Sigmoid colon (tissue), 7 donors: ENCODE results near the gene ZNF19. TPM values are rescaled to one million over a fixed set of nuclear protein-coding genes. Genes with fewer than 3 reads are reported as not detected.

Experiments used
- DNase-seq: peaks from one replicate; pipeline ENCODE4 v3.0.0-alpha.2; 2019
- H3K27ac ChIP-seq, 4 donors: fragments of 200-600 bp; sonication (generic); one replicate each; pipeline ENCODE4 v1.5.1; 2016 to 2019; ENCODE audit warnings: mild to moderate bottlenecking in 1 of 4
- H3K27me3 ChIP-seq, 3 donors: fragments of 200-600 bp; sonication (generic); one replicate each; pipeline ENCODE4 v1.5.1; 2019; ENCODE audit warnings: mild to moderate bottlenecking in 1 of 3
- H3K36me3 ChIP-seq, 4 donors: fragments of 200-600 bp; sonication (generic); one replicate each; pipeline ENCODE4 v1.5.1; 2016 to 2019
- H3K4me1 ChIP-seq, 4 donors: fragments of 200-600 bp; sonication (generic); one replicate each; pipeline ENCODE4 v1.5.1; 2017 to 2019
- H3K4me3 ChIP-seq, 4 donors: fragments of 200-600 bp; sonication (generic); one replicate each; pipeline ENCODE4 v1.5.1; 2017 to 2019; ENCODE audit warnings: mild to moderate bottlenecking in 2 of 4, moderate library complexity in 1 of 4
- H3K9me3 ChIP-seq, 4 donors: fragments of 200-600 bp in 3 of 4; sonication (generic) in 3 of 4; one replicate each; pipeline versions ENCODE4 v1.5.1 to v1.6.1; 2013 to 2019
- EP300 ChIP-seq, 4 donors: sonication (generic); formaldehyde crosslinking; IDR thresholded peaks; one replicate each; pipeline ENCODE4 v1.6.1; 2017; ENCODE audit warnings: antibody characterized with exemption in 4 of 4
- POLR2A ChIP-seq, 2 donors: fragments of 450-650 bp; IDR thresholded peaks; one replicate each; pipeline ENCODE4 v1.6.1; 2016; ENCODE audit warnings: antibody characterized with exemption in 2 of 2, mild to moderate bottlenecking in 2 of 2, moderate library complexity in 2 of 2
- POLR2AphosphoS5 ChIP-seq, 4 donors: sonication (generic); formaldehyde crosslinking; IDR thresholded peaks; one replicate each; pipeline ENCODE4 v1.6.1; 2017; ENCODE audit warnings: antibody characterized with exemption in 4 of 4
- WGBS, 2 donors: extraction: QIAGEN DNeasy Blood & Tissue Kit; methylation state at CpG; one replicate each; pipeline ENCODE4 v1.1.7; 2013; 5-methylcytosine and 5-hydroxymethylcytosine counted together
- intact Hi-C: fragments of 100-400 bp; cut with DNase I; formaldehyde crosslinking; loops from one replicate; pipeline ENCODE4 v1.15.1; 2023
- polyA plus RNA-seq, 3 donors: library from polyadenylated mRNA; stranded (reverse); fragments of 200-250 nt; gene quantifications; one replicate each; pipeline ENCODE4 v1.2.3, GENCODE V29; 2013
- total RNA-seq, 4 donors: library from RNA; depleted of rRNA; stranded (reverse); fragments of >200 nt; gene quantifications; one replicate each; pipeline ENCODE4 v1.1.0, GENCODE V29; 2016
- TF ChIP-seq, protein P1 (sequence below), 4 experiments: fragments of 450-650 bp in 3 of 4; fragments of 200-600 bp in 1 of 4; IDR thresholded peaks; one replicate each; pipeline ENCODE4 v1.5.1; 2016 to 2019; ENCODE audit warnings: antibody characterized with exemption in 4 of 4, mild to moderate bottlenecking in 3 of 4, moderate library complexity in 2 of 4
- donor health status: healthy with polysubstance abuse.
- donor health status: Bipolar disorder and iron deficiency.
- donor health status: healthy.

The ZNF19 gene
- total and polyA plus RNA-seq, 7 donors, result 2.3 to 7.4 (median 5.2) TPM

DNA sequence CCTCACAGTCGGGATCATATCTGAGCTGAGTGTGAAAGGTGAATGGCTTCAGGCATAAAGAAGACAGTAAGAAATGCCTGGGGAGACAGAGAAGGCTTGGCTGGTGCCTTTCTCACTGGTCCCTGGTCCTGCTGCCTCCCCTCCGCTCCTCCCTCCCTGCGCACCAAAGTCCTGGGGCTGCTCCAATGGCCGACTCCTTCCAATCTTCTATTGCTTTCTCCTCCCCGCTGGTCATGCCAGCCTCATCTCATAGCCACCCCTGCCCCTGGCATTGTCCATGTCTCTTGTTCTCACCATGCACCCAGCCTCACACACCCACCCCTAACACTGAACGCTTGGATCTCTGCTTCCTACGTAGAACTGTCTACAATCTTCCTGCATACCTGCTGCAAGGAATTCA, 65.3 kb downstream of the ZNF19 start:
- H3K4me1 ChIP-seq, result no peaks in the 10 kb centered on the region
- no peaks in the 10 kb centered on the region for H3K36me3 ChIP-seq
- no peak for DNase-seq
- H3K9me3 ChIP-seq, result no peaks in the 10 kb centered on the region
- TF ChIP-seq POLR2A (IDR thresholded peaks at IDR 0.05) (no peak), EP300 (IDR thresholded peaks at IDR 0.05) (no peak), POLR2AphosphoS5 (IDR thresholded peaks at IDR 0.05) (no peak)
- TF ChIP-seq, protein P1, sequence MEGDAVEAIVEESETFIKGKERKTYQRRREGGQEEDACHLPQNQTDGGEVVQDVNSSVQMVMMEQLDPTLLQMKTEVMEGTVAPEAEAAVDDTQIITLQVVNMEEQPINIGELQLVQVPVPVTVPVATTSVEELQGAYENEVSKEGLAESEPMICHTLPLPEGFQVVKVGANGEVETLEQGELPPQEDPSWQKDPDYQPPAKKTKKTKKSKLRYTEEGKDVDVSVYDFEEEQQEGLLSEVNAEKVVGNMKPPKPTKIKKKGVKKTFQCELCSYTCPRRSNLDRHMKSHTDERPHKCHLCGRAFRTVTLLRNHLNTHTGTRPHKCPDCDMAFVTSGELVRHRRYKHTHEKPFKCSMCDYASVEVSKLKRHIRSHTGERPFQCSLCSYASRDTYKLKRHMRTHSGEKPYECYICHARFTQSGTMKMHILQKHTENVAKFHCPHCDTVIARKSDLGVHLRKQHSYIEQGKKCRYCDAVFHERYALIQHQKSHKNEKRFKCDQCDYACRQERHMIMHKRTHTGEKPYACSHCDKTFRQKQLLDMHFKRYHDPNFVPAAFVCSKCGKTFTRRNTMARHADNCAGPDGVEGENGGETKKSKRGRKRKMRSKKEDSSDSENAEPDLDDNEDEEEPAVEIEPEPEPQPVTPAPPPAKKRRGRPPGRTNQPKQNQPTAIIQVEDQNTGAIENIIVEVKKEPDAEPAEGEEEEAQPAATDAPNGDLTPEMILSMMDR (IDR thresholded peaks at IDR 0.05), result no peak
- no peak overlapping the region for H3K27ac ChIP-seq
- H3K4me3 ChIP-seq, result no peak overlapping the region
- WGBS, 2 donors, result 76 to 87% methylated on average over 7 of the region's 7 CpGs
- intact Hi-C loops, result no loop called here
- H3K27me3 ChIP-seq, result peaks cover 0 to 42% (median 20%) of the 10 kb centered on the region in 3 donors

Other genes starting within 250 kb of the ZNF19 start
- gene CMTR2, start 199.9 kb downstream of the ZNF19 start, total RNA-seq, result 10 to 100 TPM; 15.5 to 25.7 (median 20.4) TPM
- gene CMTR2, start 199.9 kb downstream of the ZNF19 start, polyA plus RNA-seq, result 1 to 10 TPM; 4.8 to 9.7 (median 7.9) TPM
- gene CALB2, start 130.6 kb downstream of the ZNF19 start, total RNA-seq, result 1 to 10 TPM; 3.3 to 8.2 (median 5.2) TPM
- gene CALB2, start 130.6 kb downstream of the ZNF19 start, polyA plus RNA-seq, result 1 to 10 TPM in 2 of 3 donors, not detected in 1; 1.2 to 5.2 TPM
- not detected for gene TLE7, start 47.3 kb downstream of the ZNF19 start, total RNA-seq
- not detected for gene TLE7, start 47.3 kb downstream of the ZNF19 start, polyA plus RNA-seq
- gene ZNF23, start 27.1 kb downstream of the ZNF19 start, total RNA-seq, result 10 to 100 TPM in 1 of 4 donors, 1 to 10 TPM in 3; 3.9 to 11.6 (median 7.5) TPM
- gene ZNF23, start 27.1 kb downstream of the ZNF19 start, polyA plus RNA-seq, result 1 to 10 TPM; 3.0 to 5.4 (median 5.3) TPM
- gene CHST4, start 37.1 kb upstream of the ZNF19 start, total RNA-seq, result not detected
- under 1 TPM in 1 of 3 donors, not detected in 2; 0.07 TPM for gene CHST4, start 37.1 kb upstream of the ZNF19 start, polyA plus RNA-seq
- gene TAT, start 87.8 kb upstream of the ZNF19 start, total RNA-seq, result not detected
- gene TAT, start 87.8 kb upstream of the ZNF19 start, polyA plus RNA-seq, result 1 to 10 TPM in 2 of 3 donors, under 1 TPM in 1; 0.22 to 3.2 (median 1.2) TPM
- not detected for gene MARVELD3, start 136.9 kb upstream of the ZNF19 start, total RNA-seq
- gene MARVELD3, start 136.9 kb upstream of the ZNF19 start, polyA plus RNA-seq, result 10 to 100 TPM; 20.4 to 28.7 (median 26.6) TPM
- 10 to 100 TPM in 2 of 4 donors, 1 to 10 TPM in 2; 8.2 to 15.8 (median 10.6) TPM for gene PHLPP2, start 235.4 kb upstream of the ZNF19 start, total RNA-seq
- gene PHLPP2, start 235.4 kb upstream of the ZNF19 start, polyA plus RNA-seq, result 10 to 100 TPM in 2 of 3 donors, 1 to 10 TPM in 1; 8.9 to 19.0 (median 12.6) TPM